T1000 (cell line): ENCODE measurements around the gene GLCE.
"Not testable (repeated sequence)": the region's sequence is repeated elsewhere in the genome, so short reads cannot be mapped to it uniquely, and the experiment has no call there.

Experiments used
- DNase-seq: peaks from one replicate; lab custom pipeline; 2025; ENCODE audit warnings: mixed read lengths; lab: John Stamatoyannopoulos, UW

GLCE gene

GRCh38 chr15:69135499-69135898 is 24.9 kb upstream of the GLCE start:
- DNase-seq: no peak

GRCh38 chr15:69138963-69139362 is 21.5 kb upstream of the GLCE start:
- no peak for DNase-seq

GRCh38 chr15:69140306-69140705 is 20.1 kb upstream of the GLCE start:
- DNase-seq: no peak

- DNase-seq: no peak
Observed at GRCh38 chr15:69141286-69141701, 19.1 kb upstream of the GLCE start.

- DNase-seq: no peak
Observed at GRCh38 chr15:69141833-69142232, 18.6 kb upstream of the GLCE start.

GRCh38 chr15:69143756-69144436 is 16.5 kb upstream of the GLCE start:
- DNase-seq: no peak

- DNase-seq: no peak
Observed at GRCh38 chr15:69144530-69144929, 15.9 kb upstream of the GLCE start.

GRCh38 chr15:69145149-69145693 is 15.2 kb upstream of the GLCE start:
- no peak for DNase-seq

- DNase-seq: no peak
Observed at GRCh38 chr15:69145694-69146492, 14.5 kb upstream of the GLCE start.

- DNase-seq: no peak
Observed at GRCh38 chr15:69146724-69147435, 13.6 kb upstream of the GLCE start.

GRCh38 chr15:69148465-69148864 is 12.0 kb upstream of the GLCE start:
- no peak for DNase-seq

GRCh38 chr15:69149163-69149562 is 11.3 kb upstream of the GLCE start:
- no peak for DNase-seq

GRCh38 chr15:69149803-69150202 is 10.6 kb upstream of the GLCE start:
- DNase-seq: no peak

GRCh38 chr15:69150336-69150735 is 10.1 kb upstream of the GLCE start:
- DNase-seq: no peak

GRCh38 chr15:69150841-69151240 is 9.6 kb upstream of the GLCE start:
- no peak for DNase-seq

GRCh38 chr15:69153046-69153445 is 7.4 kb upstream of the GLCE start:
- no peak for DNase-seq

GRCh38 chr15:69153587-69153986 is 6.8 kb upstream of the GLCE start:
- not testable (repeated sequence) for DNase-seq

GRCh38 chr15:69154078-69154477 is 6.4 kb upstream of the GLCE start:
- DNase-seq: no peak

GRCh38 chr15:69154684-69155083 is 5.8 kb upstream of the GLCE start:
- no peak for DNase-seq

- no peak for DNase-seq
Observed at GRCh38 chr15:69156736-69157381, 3.6 kb upstream of the GLCE start.

- no peak for DNase-seq
Observed at GRCh38 chr15:69158201-69158842, 2.1 kb upstream of the GLCE start.

- DNase-seq: no peak
Observed at GRCh38 chr15:69158843-69159240, 1.6 kb upstream of the GLCE start.
